Renal pelvis (tissue), 4 donors: ENCODE data around the gene PCNP. TPM values are rescaled to one million over a fixed set of nuclear protein-coding genes. Genes with fewer than 3 reads are reported as not detected.
"Not testable (repeated sequence)": the region's sequence is repeated elsewhere in the genome, so short reads cannot be mapped to it uniquely, and the experiment has no call there.

Experiments used
- DNase-seq: peaks from one replicate; pipeline ENCODE4 v3.0.0-alpha.2; 2013
- polyA plus RNA-seq, 3 donors: library from polyadenylated mRNA; unstranded; fragments of 120-200 nt; gene quantifications; one replicate each; pipeline ENCODE4 v1.2.1, GENCODE V29; 2013; ENCODE audit not compliant: insufficient read length in 3 of 3

PCNP gene
- polyA plus RNA-seq, 3 donors, result 183 to 205 (median 188) TPM

DNA sequence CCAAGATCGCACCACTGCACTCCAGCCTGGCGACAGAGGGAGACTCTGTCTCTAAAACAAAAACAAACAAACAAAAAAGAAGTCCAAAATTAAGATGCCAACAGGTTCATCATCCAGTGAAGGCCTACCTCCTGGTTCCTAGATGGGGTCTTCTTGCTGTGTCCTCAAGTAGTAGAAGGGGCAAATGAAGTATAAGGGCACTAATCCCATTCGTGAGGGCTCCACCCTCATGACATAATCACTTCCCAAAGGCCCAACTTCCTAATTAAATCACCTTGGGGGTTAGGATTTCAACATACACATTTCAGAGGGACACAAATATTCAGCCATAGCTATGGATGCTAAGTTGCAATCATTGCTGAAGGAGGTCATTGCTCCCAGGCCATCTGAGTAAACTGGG lies 45.8 kb downstream of the PCNP start:
- no peak for DNase-seq

DNA sequence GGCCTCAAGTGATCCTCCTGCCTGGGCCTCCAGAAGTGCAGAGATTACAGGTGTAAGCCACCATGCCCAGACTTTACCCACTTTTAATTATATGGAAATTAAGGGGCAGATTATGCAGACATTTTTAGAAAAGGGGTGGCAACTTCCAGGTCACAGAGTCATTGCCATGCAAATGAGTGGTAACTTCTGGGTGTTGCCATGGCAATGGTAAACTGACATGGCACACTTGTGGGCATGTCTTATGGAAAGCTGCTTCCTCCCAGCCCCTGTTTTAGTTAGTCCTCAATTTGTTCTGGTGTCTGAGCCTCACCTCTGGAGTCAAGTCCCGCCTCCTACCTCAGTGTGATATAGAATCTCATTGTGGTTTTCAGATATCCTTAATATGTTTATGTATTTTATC lies 49.7 kb downstream of the PCNP start:
- no peak for DNase-seq

DNA sequence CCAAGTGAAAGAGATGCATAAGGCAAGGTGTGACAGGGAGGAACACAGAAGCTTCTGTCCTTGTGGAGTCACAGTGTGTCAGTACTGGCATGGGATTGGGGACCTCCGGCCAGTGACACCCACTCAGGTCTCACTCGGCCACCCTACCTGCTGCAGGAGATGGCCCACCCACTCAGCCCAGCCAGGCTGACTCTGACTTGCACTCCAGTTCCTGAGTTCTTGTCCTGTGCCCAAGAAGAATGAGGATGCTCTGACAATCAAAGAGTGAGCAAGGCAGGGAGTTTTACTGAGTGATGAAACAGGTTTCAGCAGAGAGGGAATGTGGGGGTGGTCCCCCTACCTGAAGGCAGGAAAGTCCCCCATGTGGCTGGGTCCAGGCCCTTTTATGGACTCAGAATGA lies 50.9 kb downstream of the PCNP start:
- DNase-seq, result no peak

DNA sequence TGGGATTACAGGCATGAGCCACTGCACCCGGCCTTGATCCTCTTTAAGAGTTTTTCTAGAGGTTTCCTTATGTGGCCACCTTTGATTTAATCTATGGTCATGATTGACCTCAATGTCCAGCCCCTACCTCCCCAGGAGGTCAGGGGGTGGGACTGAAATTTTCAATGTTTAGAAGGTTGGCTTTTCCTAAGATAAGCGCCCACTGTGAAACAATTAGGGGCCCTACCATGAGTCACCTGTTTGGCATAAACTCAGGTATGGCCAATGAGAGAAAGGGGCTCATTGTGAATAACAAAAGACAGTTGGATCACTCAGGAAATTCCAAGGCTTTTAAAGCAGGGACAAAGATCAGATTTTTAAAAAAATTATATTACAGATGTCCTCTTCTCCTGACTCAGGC lies 51.9 kb downstream of the PCNP start:
- DNase-seq, result no peak

DNA sequence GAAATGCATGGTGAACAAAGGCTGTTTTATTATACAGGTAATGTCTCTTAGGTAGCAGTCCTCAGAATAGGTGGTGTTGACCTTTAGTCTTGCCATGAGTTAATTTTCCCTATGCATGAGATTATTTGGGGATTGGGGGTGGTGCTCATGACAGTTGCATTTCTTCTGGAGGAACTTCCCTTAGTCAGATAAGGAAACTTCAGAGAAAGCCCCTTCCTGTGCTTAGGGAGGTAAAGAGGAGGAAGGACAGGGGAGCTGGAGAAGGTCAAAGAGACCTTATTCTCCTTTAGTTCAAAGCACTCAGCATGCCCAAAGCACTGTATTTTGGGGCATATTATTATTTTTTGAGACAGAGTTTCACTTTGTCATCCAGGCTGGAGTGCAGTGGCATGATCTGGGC lies 55.2 kb downstream of the PCNP start:
- no peak for DNase-seq

DNA sequence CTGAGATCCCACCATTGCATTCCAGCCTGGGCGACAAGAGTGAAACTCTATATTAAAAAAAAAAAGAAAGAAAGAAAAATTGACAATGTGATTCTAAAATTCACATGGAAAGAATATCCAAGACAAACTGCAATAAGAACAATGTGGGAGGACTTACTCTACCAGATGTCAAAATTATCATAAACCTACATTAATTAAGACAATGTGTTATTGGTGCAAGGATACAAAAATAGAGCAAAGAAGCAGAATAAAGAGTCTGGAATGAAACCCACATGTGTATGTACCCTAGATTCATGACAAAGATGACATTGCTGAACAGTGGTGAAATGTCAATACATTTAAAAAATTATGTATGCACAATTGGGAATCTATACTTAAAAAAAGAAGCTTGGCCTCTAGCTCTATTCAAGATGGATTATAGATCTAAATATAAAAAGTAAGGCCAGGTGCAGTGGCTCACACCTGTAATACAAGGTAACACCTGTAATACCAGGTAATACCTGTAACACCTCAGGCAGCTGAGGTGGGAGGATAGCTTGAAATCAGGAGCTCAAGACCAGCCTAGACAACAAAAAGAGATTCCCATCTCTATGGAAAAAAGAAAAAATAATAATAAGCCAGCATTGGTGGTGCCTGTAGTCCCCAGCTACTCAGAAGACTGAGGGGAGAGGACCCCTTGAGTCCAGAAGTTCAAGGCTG lies 57.3 kb downstream of the PCNP start:
- DNase-seq, result no peak

DNA sequence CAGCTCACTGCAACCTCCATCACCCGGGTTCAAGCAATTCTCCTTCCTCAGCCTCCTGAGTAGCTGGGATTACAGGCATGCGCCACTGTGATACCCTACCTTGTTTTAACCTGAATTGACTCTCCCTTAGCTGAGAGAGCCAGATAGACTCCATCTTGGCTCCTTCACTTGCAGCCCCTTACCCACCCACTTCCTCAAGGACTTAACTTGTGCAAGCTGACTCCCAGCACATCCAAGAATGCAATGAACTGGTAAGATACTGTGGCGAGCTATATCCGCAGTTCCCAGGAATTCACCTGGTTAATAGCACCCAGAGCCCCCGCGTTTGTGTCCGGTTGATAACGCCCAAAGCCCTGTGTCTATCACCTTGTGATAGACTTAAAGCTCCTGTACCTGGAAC lies 58.0 kb downstream of the PCNP start:
- not testable (repeated sequence) for DNase-seq

DNA sequence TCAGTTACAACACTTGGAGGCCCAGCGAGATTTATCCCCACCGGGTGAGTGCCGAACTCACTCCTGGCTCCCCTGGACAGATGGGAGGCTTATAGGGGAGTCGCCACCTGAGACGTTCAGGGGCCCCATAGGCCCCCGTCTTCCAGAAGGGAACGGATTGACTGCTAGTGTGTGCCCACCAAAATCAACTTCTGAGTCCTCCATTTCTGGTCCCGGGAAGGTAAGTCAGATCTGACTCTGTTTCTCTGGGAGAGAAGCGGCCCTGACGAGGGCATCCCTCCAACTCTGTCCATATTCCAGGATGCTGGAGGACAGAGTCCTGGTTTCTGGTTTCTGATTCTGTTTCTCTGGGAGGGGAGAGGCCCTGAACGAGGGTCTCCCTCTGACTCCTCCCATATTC lies 58.6 kb downstream of the PCNP start:
- no peak for DNase-seq

DNA sequence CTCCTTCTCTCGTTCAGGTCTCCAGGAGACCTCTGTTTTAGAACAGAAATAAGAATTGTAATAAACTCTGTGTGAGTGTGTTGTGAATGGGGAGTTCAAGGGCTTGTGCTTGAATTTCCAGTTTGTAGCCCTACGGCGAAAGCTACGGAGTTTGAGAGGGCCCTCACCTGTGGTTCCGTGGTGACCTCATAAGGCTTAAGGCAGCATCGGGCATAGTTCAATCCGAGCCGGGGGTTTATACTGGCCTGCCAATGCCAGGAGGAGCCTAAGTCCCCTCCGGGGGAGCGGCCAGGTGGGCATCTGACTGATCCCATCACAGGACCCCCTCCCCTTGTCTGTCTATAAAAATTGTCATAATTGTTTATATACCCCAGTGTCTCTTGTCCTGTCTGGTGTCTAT lies 59.2 kb downstream of the PCNP start:
- DNase-seq, result no peak

DNA sequence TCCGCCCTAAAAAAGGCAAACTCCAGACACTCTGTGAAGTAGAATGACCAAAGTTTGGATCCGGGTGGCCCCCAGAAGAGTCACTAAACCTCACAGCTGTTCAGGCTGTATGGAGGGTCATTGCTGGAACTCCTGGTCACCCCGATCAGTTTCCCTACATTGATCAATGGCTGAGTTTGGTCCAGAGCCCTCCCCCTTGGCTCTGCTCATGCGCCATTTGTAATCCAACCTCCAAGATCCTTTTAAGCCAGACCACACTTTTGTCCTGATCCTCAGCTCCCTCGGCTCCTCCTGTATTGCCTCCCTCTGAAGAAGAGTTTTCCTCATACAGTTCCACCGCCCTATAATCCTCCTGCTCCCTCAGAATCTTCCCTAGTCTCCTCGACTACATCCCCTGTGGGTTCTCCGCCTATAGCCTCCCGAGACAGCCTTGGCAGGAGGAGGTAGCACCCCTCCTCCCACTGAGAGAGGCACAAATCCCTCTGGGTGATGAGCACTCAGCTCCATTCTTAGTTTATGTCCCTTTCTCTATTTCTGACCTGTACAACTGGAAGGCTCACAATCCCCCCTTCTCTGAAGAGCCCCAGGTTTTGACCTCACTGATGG lies 60.7 kb downstream of the PCNP start:
- DNase-seq, result no peak

DNA sequence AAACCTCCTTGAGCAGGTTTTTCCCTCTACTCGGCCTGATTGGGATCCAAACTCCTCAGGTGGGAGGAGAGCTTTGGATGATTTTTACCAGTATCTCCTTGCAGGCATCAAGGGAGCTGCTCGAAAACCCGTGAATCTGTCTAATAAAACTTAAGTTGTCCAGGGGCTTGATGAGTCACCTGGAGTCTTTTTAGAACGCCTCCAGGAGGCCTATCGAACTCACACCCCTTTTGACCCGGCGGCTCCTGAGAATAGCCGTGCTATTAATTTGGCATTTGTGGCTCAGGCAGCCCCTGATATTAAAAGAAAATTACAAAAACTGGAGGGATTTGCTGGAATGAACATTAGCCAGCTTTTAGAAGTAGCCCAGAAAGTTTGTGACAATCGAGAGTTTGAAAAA lies 61.4 kb downstream of the PCNP start:
- DNase-seq, result no peak

DNA sequence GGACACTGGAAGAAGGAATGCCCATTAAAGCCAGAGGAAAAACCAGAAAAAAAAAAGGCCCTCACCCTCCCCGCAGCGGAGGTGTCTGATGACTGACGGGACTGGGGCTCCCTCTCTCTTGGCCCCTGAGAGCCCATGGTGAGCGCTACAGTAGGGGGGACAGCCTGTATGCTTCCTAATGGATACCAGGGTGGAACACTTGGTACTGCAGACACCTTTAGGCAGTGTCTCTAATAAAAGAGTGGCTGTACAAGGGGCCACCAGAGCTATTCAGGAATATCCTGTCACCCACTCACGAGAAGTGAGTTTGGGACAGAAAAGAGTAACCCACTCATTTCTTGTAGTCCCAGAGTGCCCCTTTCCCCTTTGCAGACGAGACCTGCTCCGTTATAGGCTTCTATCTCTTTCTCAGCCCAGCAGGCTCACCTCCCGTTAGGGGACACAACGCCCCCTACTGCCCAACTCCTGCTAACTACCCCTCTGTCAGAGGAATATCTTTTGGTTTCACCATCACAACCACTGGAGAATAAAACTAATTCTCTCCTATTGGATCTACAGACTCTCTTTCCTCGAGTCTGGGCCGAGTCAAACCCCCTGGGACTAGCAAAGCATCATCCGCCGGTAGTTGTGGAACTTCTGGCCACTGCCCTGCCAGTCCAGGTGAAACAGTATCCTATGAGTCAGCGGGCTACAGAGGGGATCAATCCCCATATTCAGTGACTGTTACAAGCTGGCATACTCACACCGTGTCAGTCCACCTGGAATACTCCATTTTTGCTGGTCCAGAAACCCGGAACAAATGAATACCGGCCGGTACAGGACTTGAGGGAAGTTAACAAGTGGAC lies 62.2 kb downstream of the PCNP start:
- peak; percentile 10 for DNase-seq

DNA sequence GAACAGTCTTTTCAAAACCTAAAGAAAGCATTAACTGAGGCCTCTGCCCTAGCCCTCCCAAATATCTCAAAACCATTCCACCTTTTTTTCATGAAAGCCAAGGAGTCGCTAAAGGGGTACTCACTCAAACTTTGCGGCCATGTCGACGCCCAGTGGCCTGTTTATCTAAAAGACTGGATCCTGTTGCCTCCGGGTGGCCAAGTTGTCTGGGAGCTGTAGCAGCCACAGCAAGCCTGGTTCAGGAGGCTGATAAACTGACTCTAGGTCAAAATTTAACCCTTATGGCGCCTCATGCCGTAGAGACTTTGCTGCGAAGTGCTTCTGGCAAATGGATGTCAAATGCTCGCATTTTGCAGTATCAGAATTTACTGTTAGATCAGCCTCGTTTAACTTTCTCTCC lies 63.5 kb downstream of the PCNP start:
- no peak for DNase-seq

DNA sequence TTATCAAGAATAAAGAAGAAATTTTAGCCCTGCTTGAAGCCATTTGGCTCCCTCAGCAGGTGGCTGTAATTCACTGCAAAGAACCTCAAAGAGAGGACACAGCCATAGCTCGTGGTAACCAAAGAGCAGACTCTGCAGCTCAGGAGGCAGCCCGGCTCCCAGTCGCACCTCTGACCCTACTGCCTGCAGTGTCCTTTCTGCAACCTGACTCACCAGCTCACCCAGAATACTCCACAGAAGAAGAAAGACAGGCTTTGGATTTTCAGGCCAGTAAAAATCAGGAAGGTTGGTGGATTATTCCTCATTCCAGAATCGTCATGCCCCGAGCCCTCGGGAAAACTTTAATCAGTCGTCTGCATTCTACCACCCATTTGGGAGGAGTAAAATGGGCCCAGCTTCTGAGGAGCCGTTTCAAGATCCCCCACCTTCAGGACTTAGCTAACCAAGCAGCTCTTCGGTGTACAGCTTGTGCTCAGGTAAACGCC lies 64.3 kb downstream of the PCNP start:
- DNase-seq, result no peak

DNA sequence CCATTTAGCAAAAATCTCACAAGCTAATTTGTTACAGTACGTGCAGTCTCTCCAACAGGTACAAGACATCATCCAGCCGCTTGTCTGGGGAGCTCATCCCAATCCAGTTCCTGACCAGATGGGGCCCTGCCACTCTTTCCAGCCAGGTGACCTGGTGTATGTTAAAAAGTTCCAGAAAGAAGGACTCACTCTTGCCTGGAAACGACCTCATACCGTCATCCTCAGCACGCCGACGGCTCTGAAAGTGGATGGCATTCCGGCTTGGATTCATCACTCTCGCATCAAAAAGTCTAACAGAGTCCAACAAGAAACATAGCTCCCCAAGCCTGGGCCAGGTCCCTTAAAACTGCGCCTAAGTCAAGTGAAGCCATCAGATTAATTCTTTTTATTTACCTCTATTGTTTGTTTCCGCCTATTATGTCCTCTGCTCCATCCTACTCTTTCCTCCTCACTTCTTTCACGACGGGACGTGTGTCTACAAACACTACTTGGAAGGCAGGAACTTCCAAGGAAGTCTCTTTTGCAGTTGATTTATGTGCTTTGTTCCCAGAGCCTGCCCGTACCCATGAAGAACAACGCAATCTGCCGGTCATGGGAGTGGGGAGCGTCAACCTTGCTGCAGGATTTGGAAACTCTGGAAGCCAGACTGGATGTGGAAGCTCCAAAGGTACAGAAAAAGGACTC lies 65.4 kb downstream of the PCNP start:
- no peak for DNase-seq

DNA sequence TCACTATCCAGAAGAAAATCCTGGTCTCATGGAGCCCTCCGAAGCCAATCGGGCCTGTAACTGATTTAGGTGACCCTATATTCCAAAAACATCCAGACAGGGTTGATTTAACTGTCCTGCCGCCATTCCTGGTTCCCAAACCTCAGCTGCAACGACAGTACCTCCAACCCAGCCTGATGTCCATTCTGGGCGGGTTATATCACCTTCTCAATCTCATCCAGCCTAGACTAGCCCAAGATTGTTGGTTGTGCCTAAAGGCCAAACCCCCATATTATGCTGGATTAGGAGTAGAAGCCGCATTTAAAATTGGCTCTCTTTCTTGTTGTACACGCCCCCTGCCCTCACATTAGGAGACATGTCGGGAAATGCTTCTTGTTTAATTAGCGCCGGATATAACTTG lies 66.3 kb downstream of the PCNP start:
- no peak for DNase-seq

DNA sequence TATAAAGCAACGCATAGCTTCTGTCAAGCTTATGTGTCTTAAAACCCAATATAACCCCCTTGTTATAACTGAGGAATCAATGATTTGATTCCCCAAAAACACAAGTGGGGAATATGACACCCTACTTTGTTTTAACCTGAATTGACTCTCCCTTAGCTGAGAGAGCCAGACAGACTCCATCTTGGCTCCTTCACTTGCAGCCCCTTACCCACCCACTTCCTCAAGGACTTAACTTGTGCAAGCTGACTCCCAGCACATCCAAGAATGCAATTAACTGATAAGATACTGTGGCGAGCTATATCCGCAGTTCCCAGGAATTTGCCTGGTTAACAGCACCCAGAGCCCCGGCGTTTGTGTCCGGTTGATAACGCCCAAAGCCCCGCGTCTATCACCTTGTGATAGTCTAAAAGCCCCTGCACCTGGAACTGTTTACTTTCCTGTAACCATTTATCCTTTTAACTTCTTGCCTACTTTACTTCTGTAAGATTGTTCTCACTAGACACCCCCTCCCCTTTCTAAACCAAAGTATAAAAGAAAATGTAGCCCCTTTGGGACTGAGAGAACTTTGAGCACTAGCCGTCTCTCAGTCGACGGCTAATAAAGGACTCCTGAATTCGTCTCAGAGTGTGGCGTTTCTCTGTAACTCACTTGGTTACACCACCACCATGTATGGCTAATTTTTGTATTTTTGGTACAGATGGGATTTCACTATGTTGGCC lies 67.6 kb downstream of the PCNP start:
- DNase-seq, result not testable (repeated sequence)

DNA sequence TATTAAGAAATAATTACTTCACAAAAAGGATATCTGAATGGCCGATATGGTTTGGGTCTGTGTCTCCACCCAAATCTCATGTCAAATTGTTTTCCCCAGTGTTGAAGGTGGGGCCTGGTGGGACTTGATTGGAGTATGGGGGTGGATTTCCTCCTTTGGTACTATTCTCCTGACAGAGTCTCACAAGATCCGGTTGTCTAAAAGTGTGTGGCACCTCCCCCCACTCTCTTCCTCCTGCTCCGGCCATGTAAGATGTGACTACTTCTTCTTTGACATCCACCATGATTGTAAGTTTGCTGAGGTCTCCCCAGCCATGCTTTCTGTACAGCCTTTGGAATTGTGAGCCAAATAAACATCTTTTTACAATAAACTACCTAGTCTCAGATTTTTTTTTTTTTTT lies 68.5 kb downstream of the PCNP start:
- DNase-seq, result no peak

DNA sequence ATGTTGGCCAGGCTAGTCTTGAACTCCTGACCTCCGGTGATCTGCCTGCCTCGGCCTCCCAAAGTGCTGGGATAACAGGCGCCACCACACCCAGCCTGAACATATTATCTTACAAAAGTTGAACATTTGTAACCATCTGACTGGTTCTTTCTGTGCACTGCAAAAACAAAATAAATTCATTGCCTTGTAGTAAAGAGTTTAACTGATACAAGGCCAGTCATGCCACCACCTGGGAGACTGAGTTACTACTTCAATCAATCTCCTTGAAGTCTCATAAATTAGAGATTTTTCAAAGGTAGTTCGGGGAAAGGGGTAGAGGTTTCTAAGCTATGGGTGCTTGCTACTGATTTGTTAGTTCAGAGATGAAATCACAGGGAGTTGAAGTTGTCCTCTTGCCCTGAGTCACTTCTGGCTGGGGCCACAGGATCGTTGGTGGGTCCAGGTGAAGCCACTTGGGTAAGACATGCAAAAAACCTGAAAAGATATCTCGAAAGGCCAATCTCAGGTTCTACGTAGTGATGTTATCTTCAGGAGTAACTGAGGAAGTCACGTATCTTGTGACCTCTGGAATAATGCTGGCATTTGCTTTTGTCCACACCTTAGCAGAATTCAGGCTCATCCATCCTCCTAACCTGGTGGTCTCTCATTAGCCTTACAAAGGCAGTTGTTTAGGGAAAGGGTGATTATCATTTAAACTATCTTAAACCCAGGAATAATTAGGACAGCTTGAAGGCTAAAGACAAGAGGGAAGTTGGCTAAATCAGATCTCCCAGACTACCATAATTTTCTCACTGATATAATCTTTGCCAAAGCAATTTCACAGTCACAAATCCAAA lies 69.2 kb downstream of the PCNP start:
- no peak for DNase-seq
